Measurements from ENCODE around the gene OR5K3. TPM values are rescaled to one million over a fixed set of nuclear protein-coding genes. Genes with fewer than 3 reads are reported as not detected.

OR5K3 gene, protein sequence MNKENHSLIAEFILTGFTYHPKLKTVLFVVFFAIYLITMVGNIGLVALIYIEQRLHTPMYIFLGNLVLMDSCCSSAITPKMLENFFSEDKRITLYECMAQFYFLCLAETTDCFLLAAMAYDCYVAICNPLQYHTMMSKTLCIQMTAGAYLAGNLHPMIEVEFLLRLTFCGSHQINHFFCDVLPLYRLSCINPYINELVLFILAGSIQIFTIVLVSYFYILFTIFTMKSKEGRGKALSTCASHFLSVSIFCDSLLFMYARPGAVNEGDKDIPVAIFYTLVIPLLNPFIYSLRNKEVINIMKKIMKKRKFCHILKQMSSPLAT
- not detected for total RNA-seq

DNA sequence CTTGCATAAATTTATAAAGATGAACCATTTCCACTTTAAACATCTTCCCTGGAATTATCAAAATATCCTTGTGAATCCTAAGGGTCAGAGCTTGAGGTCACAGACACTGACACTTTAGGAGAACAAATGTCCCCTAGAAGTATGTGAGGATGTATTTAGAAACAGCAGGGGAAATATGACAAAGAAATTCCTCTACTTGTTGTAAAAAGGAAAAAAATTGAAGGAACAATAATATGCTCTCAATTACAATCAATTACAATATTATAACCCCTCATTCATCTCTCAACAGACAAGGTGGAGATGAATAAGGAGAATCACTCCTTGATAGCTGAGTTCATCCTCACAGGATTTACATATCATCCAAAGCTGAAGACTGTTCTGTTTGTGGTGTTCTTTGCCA is at the start of gene OR5K3:
OR5K3 (plus strand) TSS at position 301 of the 400 bp plus-strand sequence; CDS start at position 301, 0 bp downstream.
- H3K27ac ChIP-seq (ENCODE audit: low read depth, low read length), result no peak within 1 kb of the TSS
- H3K36me3 ChIP-seq (ENCODE audit: control insufficient read depth in 3 of 3, insufficient read depth in 3 of 3, low read length in 3 of 3), result no peaks in the 10 kb centered on the region
- H3K27me3 ChIP-seq (ENCODE audit: control insufficient read depth in 3 of 3, insufficient read depth in 3 of 3, low read length in 3 of 3), result no peaks in the 10 kb centered on the region
- H3K9me3 ChIP-seq (ENCODE audit: control insufficient read depth in 3 of 3, low read length in 3 of 3), result no peaks in the 10 kb centered on the region
- H3K9ac ChIP-seq (ENCODE audit: low read depth in 1 of 3, low read length in 3 of 3), result no peak within 1 kb of the TSS
- H3K4me3 ChIP-seq (ENCODE audit: low read length in 3 of 3), result no peak within 1 kb of the TSS
- no peaks in the 10 kb centered on the region for H3K4me1 ChIP-seq (ENCODE audit: control insufficient read depth in 3 of 3, insufficient read depth in 3 of 3, low read length in 3 of 3)

DNA sequence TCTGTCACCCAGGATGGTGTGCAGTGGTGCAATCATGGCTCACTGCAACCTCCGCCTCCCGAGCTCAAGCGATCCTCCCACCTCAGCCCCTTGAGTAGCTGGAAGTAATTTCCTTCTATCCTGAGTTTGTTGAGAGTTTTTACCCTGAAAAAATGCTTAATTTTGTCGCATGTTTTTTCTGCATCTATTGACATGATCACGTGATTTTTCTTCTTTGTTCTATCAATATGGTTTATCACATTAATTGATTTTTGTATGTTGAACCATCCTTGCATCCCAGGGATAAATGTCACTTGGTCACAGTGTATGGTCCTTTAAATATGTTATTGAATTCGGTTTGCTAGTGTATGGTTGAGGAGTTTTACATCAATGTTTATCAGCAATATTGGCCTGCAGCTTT is 48.7 kb upstream of the OR5K3 start:
- no peak overlapping the region for H3K4me3 ChIP-seq (ENCODE audit: low read length in 3 of 3)
- no peak overlapping the region for H3K27ac ChIP-seq (ENCODE audit: low read depth, low read length)
- no peaks in the 10 kb centered on the region for H3K4me1 ChIP-seq (ENCODE audit: control insufficient read depth in 3 of 3, insufficient read depth in 3 of 3, low read length in 3 of 3)
- H3K9me3 ChIP-seq (ENCODE audit: control insufficient read depth in 3 of 3, low read length in 3 of 3), result no peaks in the 10 kb centered on the region
- no peaks in the 10 kb centered on the region for H3K27me3 ChIP-seq (ENCODE audit: control insufficient read depth in 3 of 3, insufficient read depth in 3 of 3, low read length in 3 of 3)
- H3K9ac ChIP-seq (ENCODE audit: low read depth in 1 of 3, low read length in 3 of 3), result no peak overlapping the region
- H3K36me3 ChIP-seq (ENCODE audit: control insufficient read depth in 3 of 3, insufficient read depth in 3 of 3, low read length in 3 of 3), result no peaks in the 10 kb centered on the region

DNA sequence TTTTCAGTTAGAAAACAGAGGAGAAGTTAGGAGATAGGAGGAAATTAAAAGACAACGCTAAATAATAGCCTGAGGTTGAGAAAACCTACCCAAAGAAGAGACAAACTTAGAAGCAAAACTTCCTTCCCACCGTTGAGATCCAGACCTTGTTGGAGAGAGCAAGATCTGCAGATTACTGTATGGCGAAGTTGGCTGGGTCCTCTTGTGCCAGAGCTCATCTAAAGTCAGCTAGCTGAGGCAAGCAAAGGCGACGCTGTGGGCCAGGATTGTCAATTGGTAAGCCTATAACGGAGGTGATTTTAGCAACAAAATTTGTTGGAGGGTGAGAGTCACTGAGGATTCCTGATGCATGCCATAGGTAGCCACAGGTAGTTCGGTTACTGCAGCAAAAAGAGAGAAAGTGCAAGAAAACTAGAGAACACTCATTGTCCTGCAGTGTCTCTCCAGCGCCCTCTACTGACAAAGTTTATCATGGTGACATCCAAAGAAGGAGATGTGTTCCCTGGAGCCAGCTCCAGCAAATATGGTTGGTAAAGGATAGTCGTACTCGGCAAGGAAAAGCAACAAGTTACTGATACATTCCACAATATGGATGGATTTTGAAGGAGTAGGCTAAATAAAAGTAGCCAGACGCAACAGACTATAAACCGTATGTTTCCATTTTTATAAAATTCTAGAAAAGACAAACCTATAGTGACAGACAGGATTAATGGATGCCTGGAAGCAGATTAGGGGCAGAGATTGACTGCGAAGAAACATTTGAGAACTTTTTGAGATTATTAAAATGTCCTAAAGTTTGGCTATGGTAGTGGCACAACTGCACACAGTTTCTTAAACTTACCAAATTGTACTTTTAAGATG is 46.6 kb upstream of the OR5K3 start:
- Histone ChIP-seq H3K27me3 (ENCODE audit: control insufficient read depth in 3 of 3, insufficient read depth in 3 of 3, low read length in 3 of 3) (no peaks in the 10 kb centered on the region), H3K4me3 (ENCODE audit: low read length in 3 of 3) (no peak overlapping the region), H3K36me3 (ENCODE audit: control insufficient read depth in 3 of 3, insufficient read depth in 3 of 3, low read length in 3 of 3) (no peaks in the 10 kb centered on the region), H3K4me1 (ENCODE audit: control insufficient read depth in 3 of 3, insufficient read depth in 3 of 3, low read length in 3 of 3) (no peaks in the 10 kb centered on the region), H3K27ac (ENCODE audit: low read depth, low read length) (no peak overlapping the region), H3K9ac (ENCODE audit: low read depth in 1 of 3, low read length in 3 of 3) (no peak overlapping the region), H3K9me3 (ENCODE audit: control insufficient read depth in 3 of 3, low read length in 3 of 3) (no peaks in the 10 kb centered on the region)

DNA sequence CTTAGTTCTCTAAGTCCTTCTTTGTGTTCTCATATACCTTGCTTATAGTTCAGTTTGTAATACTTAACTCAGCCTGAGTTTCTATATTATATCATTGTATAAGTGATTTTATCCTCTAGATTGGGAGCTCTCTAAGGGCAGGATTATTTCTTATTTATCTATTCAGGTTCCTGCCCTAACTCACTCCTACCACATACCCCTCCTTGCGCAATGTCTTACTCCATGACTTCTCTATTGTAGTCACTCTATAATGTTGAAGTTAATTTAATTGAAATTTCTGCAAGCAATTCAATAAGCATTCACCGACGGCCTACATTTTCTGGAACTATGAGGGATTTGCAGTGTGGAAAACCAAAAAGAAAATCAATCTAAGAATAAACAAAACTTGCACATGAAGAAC is 40.4 kb upstream of the OR5K3 start:
- no peak overlapping the region for H3K9ac ChIP-seq (ENCODE audit: low read depth in 1 of 3, low read length in 3 of 3)
- no peak overlapping the region for H3K27ac ChIP-seq (ENCODE audit: low read depth, low read length)
- no peaks in the 10 kb centered on the region for H3K9me3 ChIP-seq (ENCODE audit: control insufficient read depth in 3 of 3, low read length in 3 of 3)
- H3K36me3 ChIP-seq (ENCODE audit: control insufficient read depth in 3 of 3, insufficient read depth in 3 of 3, low read length in 3 of 3), result no peaks in the 10 kb centered on the region
- no peaks in the 10 kb centered on the region for H3K4me1 ChIP-seq (ENCODE audit: control insufficient read depth in 3 of 3, insufficient read depth in 3 of 3, low read length in 3 of 3)
- H3K27me3 ChIP-seq (ENCODE audit: control insufficient read depth in 3 of 3, insufficient read depth in 3 of 3, low read length in 3 of 3), result no peaks in the 10 kb centered on the region
- H3K4me3 ChIP-seq (ENCODE audit: low read length in 3 of 3), result no peak overlapping the region

DNA sequence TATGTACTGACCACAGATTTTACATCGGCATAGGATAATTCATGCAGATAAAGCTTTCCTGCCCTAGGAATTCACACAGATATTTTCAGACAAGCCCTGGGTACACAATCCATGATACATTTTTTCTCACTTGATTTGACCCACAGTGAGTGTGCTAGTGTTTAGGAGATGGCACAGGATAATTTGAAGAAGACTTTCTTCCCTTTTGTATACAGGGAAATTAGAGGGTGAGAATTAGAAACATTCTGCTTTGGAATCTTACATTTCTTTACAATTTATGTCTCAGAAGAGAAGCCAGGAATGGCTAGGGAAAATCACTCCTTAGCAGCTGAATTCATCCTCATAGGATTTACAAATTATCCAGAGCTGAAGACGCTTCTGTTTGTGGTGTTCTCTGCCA is 36.9 kb upstream of the OR5K3 start, which contains the start of gene OR5K4:
OR5K4 (plus strand) TSS at position 301 of the 400 bp plus-strand sequence; CDS start at position 301, 0 bp downstream.
- Histone ChIP-seq H3K36me3 (ENCODE audit: control insufficient read depth in 3 of 3, insufficient read depth in 3 of 3, low read length in 3 of 3) (no peaks in the 10 kb centered on the region), H3K4me3 (ENCODE audit: low read length in 3 of 3) (no peak within 1 kb of the TSS)

DNA sequence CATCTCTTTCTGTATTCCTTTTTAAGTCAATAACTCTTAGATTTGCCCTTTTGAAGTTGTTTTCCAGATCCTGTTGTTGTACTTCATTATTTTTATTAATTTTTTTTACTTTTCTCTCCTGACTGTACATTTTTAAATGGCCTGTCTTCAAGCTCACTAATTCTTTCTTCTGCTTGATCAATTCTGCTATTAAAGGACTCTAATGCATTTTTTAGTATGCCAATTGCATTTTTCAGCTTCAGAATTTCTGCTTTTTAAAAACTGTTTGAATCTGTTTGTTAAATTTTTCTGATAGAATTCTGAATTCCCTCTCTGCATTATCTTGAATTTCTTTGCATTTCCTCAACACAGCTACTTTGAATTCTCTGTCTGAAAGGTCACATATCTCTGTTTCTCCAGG is 31.2 kb upstream of the OR5K3 start:
- H3K9ac ChIP-seq (ENCODE audit: low read depth in 1 of 3, low read length in 3 of 3), result no peak overlapping the region
- H3K27me3 ChIP-seq (ENCODE audit: control insufficient read depth in 3 of 3, insufficient read depth in 3 of 3, low read length in 3 of 3), result no peaks in the 10 kb centered on the region
- H3K9me3 ChIP-seq (ENCODE audit: control insufficient read depth in 3 of 3, low read length in 3 of 3), result peaks cover 0 to 6% (median 3%) of the 10 kb centered on the region in 3 donors
- H3K27ac ChIP-seq (ENCODE audit: low read depth, low read length), result no peak overlapping the region
- no peak overlapping the region for H3K4me3 ChIP-seq (ENCODE audit: low read length in 3 of 3)
- no peaks in the 10 kb centered on the region for H3K36me3 ChIP-seq (ENCODE audit: control insufficient read depth in 3 of 3, insufficient read depth in 3 of 3, low read length in 3 of 3)
- H3K4me1 ChIP-seq (ENCODE audit: control insufficient read depth in 3 of 3, insufficient read depth in 3 of 3, low read length in 3 of 3), result no peaks in the 10 kb centered on the region

More for the DNA sequence above, 36.9 kb upstream of the OR5K3 start, which contains the start of gene OR5K4:
- Histone ChIP-seq H3K27me3 (ENCODE audit: control insufficient read depth in 3 of 3, insufficient read depth in 3 of 3, low read length in 3 of 3) (no peaks in the 10 kb centered on the region), H3K27ac (ENCODE audit: low read depth, low read length) (no peak within 1 kb of the TSS), H3K4me1 (ENCODE audit: control insufficient read depth in 3 of 3, insufficient read depth in 3 of 3, low read length in 3 of 3) (no peaks in the 10 kb centered on the region), H3K9ac (ENCODE audit: low read depth in 1 of 3, low read length in 3 of 3) (no peak within 1 kb of the TSS), H3K9me3 (ENCODE audit: control insufficient read depth in 3 of 3, low read length in 3 of 3) (no peaks in the 10 kb centered on the region)

DNA sequence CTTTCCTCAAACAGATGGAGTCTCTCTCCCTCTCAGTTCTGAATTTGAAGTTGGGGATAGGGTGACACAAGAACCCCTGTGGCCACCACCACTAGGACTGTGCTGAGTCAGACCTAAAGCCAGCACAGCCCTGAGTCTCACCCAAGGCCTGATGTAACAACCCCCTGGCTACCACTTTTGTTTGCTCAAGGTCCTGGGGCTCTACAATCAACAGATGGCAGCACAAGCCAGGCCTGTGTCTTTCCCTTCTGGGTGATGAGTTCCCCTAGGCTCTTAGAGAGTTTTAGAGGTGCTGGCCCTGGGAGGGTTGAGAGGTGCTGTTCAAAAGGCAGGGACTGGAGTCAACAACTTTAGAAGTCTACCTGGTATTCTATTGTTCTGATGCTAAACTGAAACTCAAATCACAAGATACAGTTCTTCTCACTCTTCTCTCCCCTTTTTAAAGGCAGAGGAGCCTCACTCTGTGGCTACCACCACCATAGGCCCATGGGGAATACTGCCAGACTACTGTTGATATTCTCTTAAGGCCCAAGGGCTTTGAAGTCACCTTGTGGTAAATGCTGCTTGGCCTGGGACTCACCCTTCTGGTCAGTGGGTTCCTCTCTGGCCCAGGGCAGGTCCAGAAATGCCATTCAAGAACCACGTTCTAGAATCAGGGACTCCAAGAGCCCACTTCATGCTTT is 30.3 kb upstream of the OR5K3 start:
- Histone ChIP-seq H3K27me3 (ENCODE audit: control insufficient read depth in 3 of 3, insufficient read depth in 3 of 3, low read length in 3 of 3) (no peaks in the 10 kb centered on the region), H3K9ac (ENCODE audit: low read depth in 1 of 3, low read length in 3 of 3) (no peak overlapping the region), H3K36me3 (ENCODE audit: control insufficient read depth in 3 of 3, insufficient read depth in 3 of 3, low read length in 3 of 3) (no peaks in the 10 kb centered on the region), H3K4me3 (ENCODE audit: low read length in 3 of 3) (no peak overlapping the region), H3K4me1 (ENCODE audit: control insufficient read depth in 3 of 3, insufficient read depth in 3 of 3, low read length in 3 of 3) (no peaks in the 10 kb centered on the region), H3K27ac (ENCODE audit: low read depth, low read length) (no peak overlapping the region), H3K9me3 (ENCODE audit: control insufficient read depth in 3 of 3, low read length in 3 of 3) (peaks cover 0 to 6% (median 3%) of the 10 kb centered on the region in 3 donors)

DNA sequence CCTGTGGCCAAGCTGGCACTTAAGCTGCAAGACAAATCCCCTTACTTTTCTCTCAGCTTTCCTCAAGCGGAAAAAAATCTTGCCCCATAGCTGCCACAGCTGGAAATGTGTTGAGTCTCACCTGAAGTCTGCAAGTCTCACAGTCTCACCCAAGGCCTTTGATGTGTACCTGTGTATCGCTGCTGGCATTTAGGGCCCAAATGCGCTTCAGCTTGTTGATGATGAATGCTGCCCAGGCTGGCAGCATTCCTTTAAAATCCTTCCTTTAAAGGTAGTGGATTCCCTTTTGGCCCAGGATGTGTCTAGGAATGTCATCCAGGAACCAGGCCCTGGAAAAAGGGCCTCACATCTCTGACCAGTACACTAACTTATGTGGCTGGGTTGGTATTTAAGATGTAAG is 29.8 kb upstream of the OR5K3 start:
- Histone ChIP-seq H3K27me3 (ENCODE audit: control insufficient read depth in 3 of 3, insufficient read depth in 3 of 3, low read length in 3 of 3) (no peaks in the 10 kb centered on the region), H3K27ac (ENCODE audit: low read depth, low read length) (no peak overlapping the region), H3K4me1 (ENCODE audit: control insufficient read depth in 3 of 3, insufficient read depth in 3 of 3, low read length in 3 of 3) (no peaks in the 10 kb centered on the region), H3K9ac (ENCODE audit: low read depth in 1 of 3, low read length in 3 of 3) (no peak overlapping the region), H3K9me3 (ENCODE audit: control insufficient read depth in 3 of 3, low read length in 3 of 3) (peaks cover 0 to 6% (median 3%) of the 10 kb centered on the region in 3 donors), H3K4me3 (ENCODE audit: low read length in 3 of 3) (no peak overlapping the region), H3K36me3 (ENCODE audit: control insufficient read depth in 3 of 3, insufficient read depth in 3 of 3, low read length in 3 of 3) (no peaks in the 10 kb centered on the region)

DNA sequence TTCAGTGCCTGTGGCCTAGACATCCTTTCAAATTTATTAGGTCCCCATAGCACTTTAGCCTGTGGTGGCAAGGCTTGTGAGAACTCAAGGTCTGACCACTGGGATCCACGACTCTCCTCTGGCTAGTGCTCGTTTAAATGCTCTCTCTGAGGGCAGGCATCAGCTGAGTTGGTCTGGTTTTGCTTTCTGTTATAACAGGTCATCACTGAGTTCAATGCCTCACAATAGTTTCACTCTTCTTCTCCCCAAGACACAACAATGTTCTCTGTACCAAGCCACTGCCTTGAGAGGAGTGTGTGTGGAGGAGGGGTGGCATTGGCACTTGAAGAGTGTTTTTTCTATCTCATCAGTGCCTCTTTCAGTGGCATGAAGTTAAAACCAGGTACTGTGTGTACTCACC is 29.2 kb upstream of the OR5K3 start:
- Histone ChIP-seq H3K27ac (ENCODE audit: low read depth, low read length) (no peak overlapping the region), H3K4me1 (ENCODE audit: control insufficient read depth in 3 of 3, insufficient read depth in 3 of 3, low read length in 3 of 3) (no peaks in the 10 kb centered on the region), H3K9me3 (ENCODE audit: control insufficient read depth in 3 of 3, low read length in 3 of 3) (peaks cover 0 to 6% (median 3%) of the 10 kb centered on the region in 3 donors), H3K36me3 (ENCODE audit: control insufficient read depth in 3 of 3, insufficient read depth in 3 of 3, low read length in 3 of 3) (no peaks in the 10 kb centered on the region), H3K9ac (ENCODE audit: low read depth in 1 of 3, low read length in 3 of 3) (no peak overlapping the region), H3K27me3 (ENCODE audit: control insufficient read depth in 3 of 3, insufficient read depth in 3 of 3, low read length in 3 of 3) (no peaks in the 10 kb centered on the region), H3K4me3 (ENCODE audit: low read length in 3 of 3) (no peak overlapping the region)
